Heart right ventricle (tissue), 16 donors: Measurements from ENCODE around the gene ADD3. TPM values are rescaled to one million over a fixed set of nuclear protein-coding genes. Genes with fewer than 3 reads are reported as not detected.

ENCODE experiments used
- ATAC-seq, 8 donors: fragments of 200-7000 bp; cut with Tn5 transposase; one replicate each; pipeline ENCODE4 v1.9.1; 2020; ENCODE audit warnings: mild to moderate bottlenecking in 8 of 8, moderate library complexity in 8 of 8, moderate number of reproducible peaks in 1 of 8
- DNase-seq, 2 donors: peaks; one replicate each; pipeline ENCODE4 v3.0.0-alpha.2; 2020
- H3K27ac ChIP-seq, 10 donors: fragments of 200-600 bp; sonication (generic) in 2 of 10; one replicate each; pipeline versions ENCODE4 v1.5.0 to v1.8.0; 2020 to 2022; ENCODE audit warnings: mild to moderate bottlenecking in 3 of 10
- H3K27me3 ChIP-seq, 7 donors: fragments of 200-600 bp; one replicate each; pipeline ENCODE4 v1.8.0; 2021 to 2022; ENCODE audit warnings: mild to moderate bottlenecking in 2 of 7
- H3K36me3 ChIP-seq, 9 donors: fragments of 200-600 bp; sonication (generic) in 1 of 9; one replicate each; pipeline versions ENCODE4 v1.5.0 to v1.8.0; 2020 to 2022; ENCODE audit warnings: mild to moderate bottlenecking in 2 of 9
- H3K4me1 ChIP-seq, 9 donors: fragments of 200-600 bp; sonication (generic) in 1 of 9; one replicate each; pipeline versions ENCODE4 v1.5.0 to v1.8.0; 2020 to 2022; ENCODE audit warnings: mild to moderate bottlenecking in 4 of 9
- H3K4me3 ChIP-seq, 10 donors: fragments of 200-600 bp; sonication (generic) in 2 of 10; one replicate each; pipeline versions ENCODE4 v1.5.0 to v1.8.0; 2020 to 2022; ENCODE audit warnings: mild to moderate bottlenecking in 7 of 10, moderate library complexity in 2 of 10
- H3K9me3 ChIP-seq, 11 donors: fragments of 200-600 bp in 10 of 11; sonication (generic) in 2 of 11; one replicate each; pipeline versions ENCODE4 v1.5.0 to v1.8.0; 2013 to 2022; ENCODE audit warnings: mild to moderate bottlenecking in 2 of 11, control low read depth in 1 of 11, moderate library complexity in 1 of 11
- WGBS, 2 donors: extraction: QIAGEN DNeasy Blood & Tissue Kit; methylation state at CpG; one replicate each; pipeline ENCODE4 v1.1.7; 2013; ENCODE audit warnings: inconsistent platforms in 1 of 2; 5-methylcytosine and 5-hydroxymethylcytosine counted together
- intact Hi-C, 10 donors: fragments of 100-400 bp; cut with DNase I; formaldehyde crosslinking; loops; one replicate each; pipeline versions ENCODE4 v1.11.1 to v1.14.2; 2022
- polyA plus RNA-seq, 2 donors: library from polyadenylated mRNA; stranded (reverse); fragments of 200-250 nt; gene quantifications; one replicate each; pipeline ENCODE4 v1.2.3, GENCODE V29; 2013
- total RNA-seq, 10 donors: library from RNA; stranded (reverse); fragmentation: NEBNext Ultra II Directional in 3 of 10; extraction: Animal tissue kit (Norgen Biotek cat#: 25700) in 3 of 10; gene quantifications; one replicate each; pipeline versions ENCODE4 v1.2.1 to v1.2.4, GENCODE V29; 2021 to 2023
- TF ChIP-seq, protein P1 (sequence below), 9 donors: fragments of 200-600 bp; sonication (generic) in 2 of 9; IDR thresholded peaks; one replicate each; pipeline versions ENCODE4 v1.5.0 to v1.8.0; 2021 to 2022; ENCODE audit warnings: antibody characterized with exemption in 9 of 9, mild to moderate bottlenecking in 5 of 9, moderate library complexity in 1 of 9
- donor health status: Arrhythmogenic right ventricular cardiomyopathy.
- donor health status: ischemic (EF 13 %, LVEDD 7.1; RV severe dilation, severe dysfunction).
- donor health status: healthy with polysubstance abuse.
- donor health status: DM: no; HTN: yes; CAD: no.
- donor health status: DM: no; HTN: no; CAD: no.
- donor health status: ischemic (EF 25% LVEDD 6.9; RV normal size, moderate dysfunction).
- donor health status: ischemic (EF 25% LVEDD 5.7; RV mildly dilated, moderate dysfunction).
- donor health status: healthy.
- donor health status: DM: yes; HTN: yes; CAD: no.
- donor health status: Ischemic cardiomyopathy.
- donor health status: ischemic (EF 35%, LVEDD 5.7; RV mildly dilated, moderate dysfunction).
- donor health status: nonischemic (EF 11% LVEDD 7.7; RV severe dilation, severe dysfunction).
- donor health status: DM: yes; HTN: yes; CAD: no.
- donor health status: PGD.
- donor health status: ischemic (EF 29% LVEDD 5.4; RV normal size, mild dysfunction).
- donor health status: nonischemic (EF 23%, LVEDD 6.1; RV moderate dilation, normal function).

ADD3 gene
- total and polyA plus RNA-seq, 12 donors, result 28.0 to 106 (median 87.8) TPM

- no peaks in the 10 kb centered on the region for H3K36me3 ChIP-seq
- intact Hi-C loops, result no loop called here
- TF ChIP-seq, protein P1, sequence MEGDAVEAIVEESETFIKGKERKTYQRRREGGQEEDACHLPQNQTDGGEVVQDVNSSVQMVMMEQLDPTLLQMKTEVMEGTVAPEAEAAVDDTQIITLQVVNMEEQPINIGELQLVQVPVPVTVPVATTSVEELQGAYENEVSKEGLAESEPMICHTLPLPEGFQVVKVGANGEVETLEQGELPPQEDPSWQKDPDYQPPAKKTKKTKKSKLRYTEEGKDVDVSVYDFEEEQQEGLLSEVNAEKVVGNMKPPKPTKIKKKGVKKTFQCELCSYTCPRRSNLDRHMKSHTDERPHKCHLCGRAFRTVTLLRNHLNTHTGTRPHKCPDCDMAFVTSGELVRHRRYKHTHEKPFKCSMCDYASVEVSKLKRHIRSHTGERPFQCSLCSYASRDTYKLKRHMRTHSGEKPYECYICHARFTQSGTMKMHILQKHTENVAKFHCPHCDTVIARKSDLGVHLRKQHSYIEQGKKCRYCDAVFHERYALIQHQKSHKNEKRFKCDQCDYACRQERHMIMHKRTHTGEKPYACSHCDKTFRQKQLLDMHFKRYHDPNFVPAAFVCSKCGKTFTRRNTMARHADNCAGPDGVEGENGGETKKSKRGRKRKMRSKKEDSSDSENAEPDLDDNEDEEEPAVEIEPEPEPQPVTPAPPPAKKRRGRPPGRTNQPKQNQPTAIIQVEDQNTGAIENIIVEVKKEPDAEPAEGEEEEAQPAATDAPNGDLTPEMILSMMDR (IDR thresholded peaks at IDR 0.05), result no peak
- no peaks in the 10 kb centered on the region for H3K27me3 ChIP-seq
- no peak overlapping the region for H3K4me3 ChIP-seq
- 93% methylated on average over 3 of the region's 3 CpGs for whole genome bisulfite sequencing, 2 donors
- no peak for ATAC-seq
- peaks cover 12 to 87% (median 60%) of the 10 kb centered on the region in 9 donors for H3K4me1 ChIP-seq
- peak overlapping the region in 1 of 10 donors; percentile 0 for H3K27ac ChIP-seq
- H3K9me3 ChIP-seq, result no peaks in the 10 kb centered on the region
- DNase-seq, result no peak
These were observed 28.9 kb downstream of the ADD3 start for GRCh38 chr10:110036640-110037039.

DNA sequence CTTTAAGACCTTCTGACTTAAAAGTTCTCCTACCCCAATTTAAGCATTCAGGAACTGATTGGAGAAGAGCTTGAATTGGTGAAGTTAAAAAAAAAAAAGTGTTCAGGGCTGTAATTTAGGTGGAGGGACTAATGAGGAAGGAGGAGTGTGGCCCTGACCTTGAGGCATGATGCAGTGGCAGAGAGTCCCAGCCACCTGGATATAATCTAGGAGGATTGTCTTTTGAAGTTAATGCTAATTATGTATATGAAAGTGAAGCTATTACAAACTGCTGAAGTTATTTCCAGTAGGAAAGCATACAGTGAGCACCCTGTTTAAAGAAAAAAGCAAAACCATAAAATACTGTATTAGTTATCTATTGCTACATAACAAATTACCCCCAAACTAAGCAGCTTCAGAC is 31.5 kb downstream of the ADD3 start:
- Histone ChIP-seq H3K4me1 (peaks cover 3 to 73% (median 48%) of the 10 kb centered on the region in 9 donors), H3K9me3 (no peaks in the 10 kb centered on the region), H3K4me3 (no peak overlapping the region), H3K27ac (no peak overlapping the region), H3K36me3 (no peaks in the 10 kb centered on the region), H3K27me3 (no peaks in the 10 kb centered on the region)
- no peak for DNase-seq
- intact Hi-C loops, result no loop called here
- no peak for ATAC-seq
- TF ChIP-seq, protein P1 (IDR thresholded peaks at IDR 0.05), result no peak

DNA sequence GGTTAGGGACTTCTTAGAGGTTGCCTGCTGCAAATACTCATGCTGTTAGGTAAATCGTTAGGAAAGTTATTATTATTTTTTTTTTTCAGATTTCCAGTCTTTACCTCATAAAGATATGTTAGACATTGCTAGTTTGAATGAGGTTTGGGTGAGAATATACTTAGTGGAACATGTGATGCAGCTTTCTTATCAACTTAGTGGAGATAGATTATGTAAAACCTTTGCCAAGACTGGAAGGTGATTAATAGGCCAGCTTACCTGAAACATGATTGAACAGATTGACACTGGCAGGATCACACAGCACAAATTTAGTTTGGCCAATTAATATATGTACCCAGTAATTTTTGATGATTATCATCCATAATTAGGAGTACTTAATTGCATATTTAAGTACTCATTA is 32.3 kb downstream of the ADD3 start:
- 79 to 90% methylated on average over 1 of the region's 1 CpG for WGBS, 2 donors
- Histone ChIP-seq H3K36me3 (no peaks in the 10 kb centered on the region), H3K27ac (no peak overlapping the region), H3K9me3 (no peaks in the 10 kb centered on the region), H3K4me3 (no peak overlapping the region), H3K27me3 (no peaks in the 10 kb centered on the region), H3K4me1 (peaks cover 0 to 72% (median 40%) of the 10 kb centered on the region in 9 donors)
- TF ChIP-seq, protein P1 (IDR thresholded peaks at IDR 0.05), result no peak
- DNase-seq (no peak), ATAC-seq (no peak)
- intact Hi-C loops, result no loop called here

DNA sequence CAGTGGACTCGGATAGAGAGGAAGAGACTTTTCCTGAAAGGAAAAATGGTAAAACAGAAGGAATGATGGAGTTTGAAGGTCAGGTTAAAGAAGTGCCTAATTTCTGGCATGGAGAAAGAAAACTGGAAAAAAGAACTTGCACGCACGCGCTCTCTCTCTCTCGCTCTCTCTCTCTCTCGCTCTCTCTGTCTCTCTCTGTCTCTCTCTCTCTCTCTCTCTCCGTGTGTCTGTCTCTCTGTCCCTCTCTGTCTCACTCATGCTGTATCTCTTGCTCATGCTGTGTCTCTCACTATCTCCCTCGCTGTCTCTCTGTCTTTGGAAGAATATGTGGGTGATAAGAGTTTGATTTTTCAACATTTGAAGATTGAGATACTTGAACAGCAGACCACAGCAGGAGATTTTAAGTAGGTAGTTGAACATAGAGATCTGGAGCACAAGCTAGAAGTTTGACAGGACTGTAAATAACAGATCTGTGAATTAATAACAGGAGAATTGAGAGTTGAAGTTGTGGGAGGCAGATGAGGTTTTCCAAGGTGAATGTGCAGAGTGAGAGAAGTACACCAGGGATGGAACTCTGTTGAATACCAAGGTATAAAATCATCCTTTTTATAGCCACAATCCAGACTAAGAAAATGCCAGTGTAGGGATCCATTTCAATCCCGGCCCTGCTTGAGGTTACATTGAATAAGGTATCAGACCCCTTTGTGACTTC is 33.1 kb downstream of the ADD3 start:
- no peak overlapping the region for H3K4me3 ChIP-seq
- peaks cover 0 to 69% (median 44%) of the 10 kb centered on the region in 9 donors for H3K4me1 ChIP-seq
- ATAC-seq (peak in 1 of 8 donors; percentile 52), DNase-seq (no peak)
- H3K27ac ChIP-seq, result peak overlapping the region in 2 of 10 donors; percentile 7 to 36
- H3K27me3 ChIP-seq, result no peaks in the 10 kb centered on the region
- TF ChIP-seq, protein P1 (IDR thresholded peaks at IDR 0.05), result no peak
- H3K9me3 ChIP-seq, result no peaks in the 10 kb centered on the region
- 72 to 80% methylated on average over 9 of the region's 9 CpGs for WGBS, 2 donors
- intact Hi-C loops, result no loop called here
- no peaks in the 10 kb centered on the region for H3K36me3 ChIP-seq
